ENCODE measurements around the gene RAN.
A peak's percentile ranks its signal among the peaks of the same experiment; 100 is the strongest.

The RAN gene

DNA sequence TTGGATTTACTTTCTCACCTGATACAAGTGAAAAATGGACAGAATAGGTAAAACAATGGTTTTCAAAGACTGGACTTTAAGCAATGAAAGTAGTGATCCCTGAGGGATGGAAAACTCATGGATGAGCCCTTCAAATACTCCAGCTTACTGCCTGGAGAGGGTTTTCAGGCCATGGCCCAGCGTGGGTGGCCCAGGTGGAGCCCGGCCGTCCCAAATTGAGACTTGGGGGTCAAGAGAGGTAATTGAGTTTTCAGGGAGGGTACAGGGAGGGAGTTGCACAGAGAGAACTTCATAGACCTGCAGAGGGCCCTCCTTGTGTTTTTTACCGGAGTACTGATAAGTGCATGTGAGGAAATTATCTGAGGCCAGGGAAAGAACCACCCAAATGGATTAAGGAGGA lies 37.2 kb downstream of the RAN start:
- no peak for DNase-seq
- H4K5ac ChIP-seq (ENCODE audit: low read length): no peak overlapping the region
- H3K79me1 ChIP-seq (ENCODE audit: low read length): no peaks in the 10 kb centered on the region
- H2AK5ac ChIP-seq (ENCODE audit: low read length): no peak overlapping the region
- H3K4me1 ChIP-seq (ENCODE audit: control insufficient read depth, low read depth, low read length): no peaks in the 10 kb centered on the region
- H3K4me2 ChIP-seq (ENCODE audit: low read length): no peak overlapping the region
- H2BK120ac ChIP-seq (ENCODE audit: low read depth, low read length): no peak overlapping the region
- H2BK15ac ChIP-seq (replicated peaks; ENCODE audit: low read depth): no peak overlapping the region
- H3K79me2 ChIP-seq (ENCODE audit: control insufficient read depth, insufficient read depth, low read length): no peaks in the 10 kb centered on the region
- no peak overlapping the region for H3K18ac ChIP-seq (ENCODE audit: low read length)
- no peak overlapping the region for H4K8ac ChIP-seq (ENCODE audit: low read depth, low read length)
- no peak overlapping the region for H3K4me3 ChIP-seq (ENCODE audit: low read length)
- H3K27ac ChIP-seq (ENCODE audit: low read depth, low read length): no peak overlapping the region
- WGBS (ENCODE audit: extremely low coverage, insufficient coverage, low lambda C conversion rate): no CpG with 5 or more reads among the region's 4 CpGs
- H3K36me3 ChIP-seq (ENCODE audit: control insufficient read depth, insufficient read depth, low read length): no peaks in the 10 kb centered on the region
- no peak overlapping the region for H3K9ac ChIP-seq (ENCODE audit: low read length)
- H3K23ac ChIP-seq (ENCODE audit: low read length): no peak overlapping the region
- H3K4ac ChIP-seq (ENCODE audit: low read depth, low read length): no peak overlapping the region
- H2BK5ac ChIP-seq (ENCODE audit: low read length): no peak overlapping the region
- no peaks in the 10 kb centered on the region for H3K27me3 ChIP-seq (ENCODE audit: insufficient read depth, low read length, poor library complexity)
- no peak overlapping the region for H3K56ac ChIP-seq (ENCODE audit: low read length)

GRCh38 chr12:130911193-130911592 lies 39.3 kb downstream of the RAN start:
- Histone ChIP-seq H2AK5ac (ENCODE audit: low read length) (no peak overlapping the region), H2BK5ac (ENCODE audit: low read length) (no peak overlapping the region), H3K4me1 (ENCODE audit: control insufficient read depth, low read depth, low read length) (no peaks in the 10 kb centered on the region), H4K5ac (ENCODE audit: low read length) (no peak overlapping the region), H3K4ac (ENCODE audit: low read depth, low read length) (no peak overlapping the region), H2BK120ac (ENCODE audit: low read depth, low read length) (no peak overlapping the region), H3K79me1 (ENCODE audit: low read length) (no peaks in the 10 kb centered on the region), H4K8ac (ENCODE audit: low read depth, low read length) (no peak overlapping the region), H3K18ac (ENCODE audit: low read length) (no peak overlapping the region), H3K79me2 (ENCODE audit: control insufficient read depth, insufficient read depth, low read length) (no peaks in the 10 kb centered on the region), H3K9ac (ENCODE audit: low read length) (no peak overlapping the region), H3K27ac (ENCODE audit: low read depth, low read length) (no peak overlapping the region), H3K23ac (ENCODE audit: low read length) (no peak overlapping the region), H3K4me3 (ENCODE audit: low read length) (no peak overlapping the region), H3K56ac (ENCODE audit: low read length) (no peak overlapping the region), H3K36me3 (ENCODE audit: control insufficient read depth, insufficient read depth, low read length) (no peaks in the 10 kb centered on the region), H3K4me2 (ENCODE audit: low read length) (no peak overlapping the region), H3K27me3 (ENCODE audit: insufficient read depth, low read length, poor library complexity) (no peaks in the 10 kb centered on the region), H2BK15ac (replicated peaks; ENCODE audit: low read depth) (no peak overlapping the region)
- DNase-seq: no peak
- WGBS (ENCODE audit: extremely low coverage, insufficient coverage, low lambda C conversion rate): no CpG with 5 or more reads among the region's 1 CpG

DNA sequence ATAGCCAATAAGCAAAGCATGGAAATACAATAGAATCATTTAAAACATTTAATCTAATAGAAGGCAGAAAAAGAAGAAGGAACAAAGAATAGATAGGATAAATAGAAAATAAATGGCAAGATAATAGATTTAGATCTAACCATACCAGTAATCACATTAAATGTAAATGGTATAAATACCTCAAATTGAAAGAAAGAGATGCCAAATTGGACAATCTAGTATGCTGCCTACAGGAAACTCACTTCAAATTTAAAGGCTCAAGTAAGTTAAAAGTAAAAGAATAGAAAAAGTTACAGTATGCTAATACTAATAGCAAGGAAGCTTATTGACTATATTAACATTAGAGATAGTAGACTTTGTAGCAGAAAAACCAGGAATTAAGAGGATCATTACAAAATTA lies 40.1 kb downstream of the RAN start:
- Histone ChIP-seq H2BK15ac (replicated peaks; ENCODE audit: low read depth) (no peak overlapping the region), H3K4ac (ENCODE audit: low read depth, low read length) (no peak overlapping the region), H3K23ac (ENCODE audit: low read length) (no peak overlapping the region), H2AK5ac (ENCODE audit: low read length) (no peak overlapping the region), H3K27ac (ENCODE audit: low read depth, low read length) (no peak overlapping the region), H3K27me3 (ENCODE audit: insufficient read depth, low read length, poor library complexity) (no peaks in the 10 kb centered on the region), H2BK5ac (ENCODE audit: low read length) (no peak overlapping the region), H4K5ac (ENCODE audit: low read length) (no peak overlapping the region), H4K8ac (ENCODE audit: low read depth, low read length) (no peak overlapping the region), H3K79me2 (ENCODE audit: control insufficient read depth, insufficient read depth, low read length) (no peaks in the 10 kb centered on the region), H3K79me1 (ENCODE audit: low read length) (no peaks in the 10 kb centered on the region), H3K4me1 (ENCODE audit: control insufficient read depth, low read depth, low read length) (no peaks in the 10 kb centered on the region), H2BK120ac (ENCODE audit: low read depth, low read length) (no peak overlapping the region), H3K9ac (ENCODE audit: low read length) (no peak overlapping the region), H3K4me3 (ENCODE audit: low read length) (no peak overlapping the region), H3K36me3 (ENCODE audit: control insufficient read depth, insufficient read depth, low read length) (no peaks in the 10 kb centered on the region), H3K56ac (ENCODE audit: low read length) (no peak overlapping the region), H3K18ac (ENCODE audit: low read length) (no peak overlapping the region), H3K4me2 (ENCODE audit: low read length) (no peak overlapping the region)
- DNase-seq: no peak

DNA sequence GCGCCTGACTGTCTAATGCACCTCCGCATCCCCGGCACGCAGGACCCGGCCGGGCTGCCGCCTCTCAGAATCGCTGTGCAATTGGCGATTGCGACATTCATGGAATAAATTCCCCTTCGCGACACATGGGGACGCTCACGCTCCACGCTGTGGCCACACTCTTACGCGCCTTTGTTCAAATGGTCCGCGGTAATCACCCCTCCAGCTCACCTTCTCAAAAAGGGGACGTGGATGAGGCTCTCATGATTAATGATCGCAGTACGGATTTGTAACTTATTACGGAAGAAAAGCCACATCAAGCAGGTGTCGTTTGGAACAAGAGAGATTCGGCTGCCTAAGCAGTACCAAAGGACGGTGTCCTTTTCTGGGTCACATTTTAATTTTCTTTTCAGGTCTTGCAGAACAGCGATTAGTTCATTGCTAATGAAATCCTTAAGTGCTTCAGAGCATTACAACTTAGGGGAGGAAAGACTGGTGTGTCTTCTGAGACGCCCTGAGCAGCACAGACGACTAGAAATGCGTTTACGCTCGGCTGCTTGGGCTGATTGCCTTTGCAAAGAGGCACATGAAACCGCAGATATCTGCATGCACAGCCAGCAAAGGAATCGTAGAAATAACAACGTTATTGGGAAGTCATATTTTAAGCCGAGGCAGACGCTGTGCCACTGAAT lies 44.5 kb downstream of the RAN start:
- H3K4me3 ChIP-seq (ENCODE audit: low read length): no peak overlapping the region
- no peaks in the 10 kb centered on the region for H3K79me2 ChIP-seq (ENCODE audit: control insufficient read depth, insufficient read depth, low read length)
- peak; percentile 66 for DNase-seq
- H2BK120ac ChIP-seq (ENCODE audit: low read depth, low read length): no peak overlapping the region
- H2BK5ac ChIP-seq (ENCODE audit: low read length): no peak overlapping the region
- no peak overlapping the region for H3K4me2 ChIP-seq (ENCODE audit: low read length)
- H3K27me3 ChIP-seq (ENCODE audit: insufficient read depth, low read length, poor library complexity): no peaks in the 10 kb centered on the region
- no peak overlapping the region for H2AK5ac ChIP-seq (ENCODE audit: low read length)
- H3K23ac ChIP-seq (ENCODE audit: low read length): no peak overlapping the region
- H3K27ac ChIP-seq (ENCODE audit: low read depth, low read length): no peak overlapping the region
- H3K9ac ChIP-seq (ENCODE audit: low read length): peak overlapping the region; percentile 5
- no peak overlapping the region for H4K5ac ChIP-seq (ENCODE audit: low read length)
- H3K56ac ChIP-seq (ENCODE audit: low read length): no peak overlapping the region
- H3K79me1 ChIP-seq (ENCODE audit: low read length): no peaks in the 10 kb centered on the region
- no peak overlapping the region for H3K4ac ChIP-seq (ENCODE audit: low read depth, low read length)
- H3K36me3 ChIP-seq (ENCODE audit: control insufficient read depth, insufficient read depth, low read length): no peaks in the 10 kb centered on the region
- no peak overlapping the region for H3K18ac ChIP-seq (ENCODE audit: low read length)
- H2BK15ac ChIP-seq (replicated peaks; ENCODE audit: low read depth): no peak overlapping the region
- no peaks in the 10 kb centered on the region for H3K4me1 ChIP-seq (ENCODE audit: control insufficient read depth, low read depth, low read length)
- H4K8ac ChIP-seq (ENCODE audit: low read depth, low read length): no peak overlapping the region
- WGBS (ENCODE audit: extremely low coverage, insufficient coverage, low lambda C conversion rate): no CpG with 5 or more reads among the region's 37 CpGs

- Histone ChIP-seq H2AK5ac (ENCODE audit: low read length) (no peak overlapping the region), H3K18ac (ENCODE audit: low read length) (no peak overlapping the region), H3K79me2 (ENCODE audit: control insufficient read depth, insufficient read depth, low read length) (no peaks in the 10 kb centered on the region), H2BK5ac (ENCODE audit: low read length) (no peak overlapping the region), H3K23ac (ENCODE audit: low read length) (no peak overlapping the region), H3K27me3 (ENCODE audit: insufficient read depth, low read length, poor library complexity) (no peaks in the 10 kb centered on the region), H3K36me3 (ENCODE audit: control insufficient read depth, insufficient read depth, low read length) (no peaks in the 10 kb centered on the region), H3K56ac (ENCODE audit: low read length) (no peak overlapping the region), H3K4me3 (ENCODE audit: low read length) (no peak overlapping the region), H3K27ac (ENCODE audit: low read depth, low read length) (no peak overlapping the region), H2BK15ac (replicated peaks; ENCODE audit: low read depth) (no peak overlapping the region), H3K79me1 (ENCODE audit: low read length) (no peaks in the 10 kb centered on the region), H3K9ac (ENCODE audit: low read length) (no peak overlapping the region), H3K4me2 (ENCODE audit: low read length) (no peak overlapping the region), H2BK120ac (ENCODE audit: low read depth, low read length) (no peak overlapping the region), H4K8ac (ENCODE audit: low read depth, low read length) (no peak overlapping the region), H4K5ac (ENCODE audit: low read length) (no peak overlapping the region), H3K4ac (ENCODE audit: low read depth, low read length) (no peak overlapping the region), H3K4me1 (ENCODE audit: control insufficient read depth, low read depth, low read length) (no peaks in the 10 kb centered on the region)
- WGBS (ENCODE audit: extremely low coverage, insufficient coverage, low lambda C conversion rate): no CpG with 5 or more reads among the region's 13 CpGs
- DNase-seq: no peak
Measured at GRCh38 chr12:130917607-130918006, 45.7 kb downstream of the RAN start.

GRCh38 chr12:130919086-130919485 lies 47.2 kb downstream of the RAN start:
- Histone ChIP-seq H3K79me2 (ENCODE audit: control insufficient read depth, insufficient read depth, low read length) (no peaks in the 10 kb centered on the region), H4K8ac (ENCODE audit: low read depth, low read length) (no peak overlapping the region), H2BK5ac (ENCODE audit: low read length) (no peak overlapping the region), H4K5ac (ENCODE audit: low read length) (no peak overlapping the region), H3K79me1 (ENCODE audit: low read length) (no peaks in the 10 kb centered on the region), H3K4ac (ENCODE audit: low read depth, low read length) (no peak overlapping the region), H3K4me3 (ENCODE audit: low read length) (no peak overlapping the region), H2AK5ac (ENCODE audit: low read length) (no peak overlapping the region), H3K9ac (ENCODE audit: low read length) (no peak overlapping the region), H2BK15ac (replicated peaks; ENCODE audit: low read depth) (no peak overlapping the region), H3K27me3 (ENCODE audit: insufficient read depth, low read length, poor library complexity) (no peaks in the 10 kb centered on the region), H3K23ac (ENCODE audit: low read length) (no peak overlapping the region), H3K27ac (ENCODE audit: low read depth, low read length) (no peak overlapping the region), H3K4me1 (ENCODE audit: control insufficient read depth, low read depth, low read length) (no peaks in the 10 kb centered on the region), H3K36me3 (ENCODE audit: control insufficient read depth, insufficient read depth, low read length) (no peaks in the 10 kb centered on the region), H3K56ac (ENCODE audit: low read length) (no peak overlapping the region), H3K4me2 (ENCODE audit: low read length) (no peak overlapping the region), H3K18ac (ENCODE audit: low read length) (no peak overlapping the region), H2BK120ac (ENCODE audit: low read depth, low read length) (no peak overlapping the region)
- 80% methylated on average over 1 of the region's 1 CpG for WGBS (ENCODE audit: extremely low coverage, insufficient coverage, low lambda C conversion rate)
- no peak for DNase-seq

Measured in mesendoderm (in vitro differentiated cells).